Fibroblast of lung (primary cell): Measurements from ENCODE around the gene DNAH9. TPM values are rescaled to one million over a fixed set of nuclear protein-coding genes. Genes with fewer than 3 reads are reported as not detected.

Experiments
- DNase-seq, 2 donors: peaks; one replicate each; pipeline versions ENCODE4 v3.0.0 to v3.0.0-alpha.2; 2010; ENCODE audit warnings: low read depth in 2 of 2
- H2AFZ ChIP-seq: 2 replicates; pipeline ENCODE4 v1.5.1; 2012; ENCODE audit warnings: low read length, control low read depth, inconsistent platforms
- H3K27ac ChIP-seq: 2 replicates; pipeline ENCODE4 v1.5.1; 2011; ENCODE audit warnings: low read length, control low read depth; ENCODE audit not compliant: insufficient read depth
- H3K27me3 ChIP-seq: 2 replicates; pipeline ENCODE4 v1.5.1; 2011; ENCODE audit warnings: mild to moderate bottlenecking, low read length; ENCODE audit not compliant: control insufficient read depth, insufficient read depth
- H3K36me3 ChIP-seq: 2 replicates; pipeline ENCODE4 v1.5.1; 2011; ENCODE audit warnings: low read length; ENCODE audit not compliant: control insufficient read depth, insufficient read depth
- H3K4me1 ChIP-seq: 2 replicates; pipeline ENCODE4 v1.5.1; 2011; ENCODE audit warnings: low read length; ENCODE audit not compliant: control insufficient read depth, insufficient read depth; ENCODE audit errors: extremely low read depth
- H3K4me2 ChIP-seq: 2 replicates; pipeline ENCODE4 v1.5.1; 2011; ENCODE audit warnings: low read length, control low read depth; ENCODE audit not compliant: insufficient read depth; ENCODE audit errors: extremely low read depth
- H3K4me3 ChIP-seq, 4 experiments: fragments of 200-600 bp in 1 of 4; sonication (generic) in 1 of 4; replicated peaks in 1 of 4; 2 replicates each; pipeline ENCODE4 v1.5.1; 2011 to 2016; ENCODE audit warnings: low read length in 4 of 4, low read depth in 3 of 4, mild to moderate bottlenecking in 3 of 4, control low read depth in 2 of 4, inconsistent platforms in 1 of 4, mixed read lengths in 1 of 4; ENCODE audit not compliant: insufficient read depth in 1 of 4; ENCODE audit errors: control extremely low read depth in 1 of 4
- H3K79me2 ChIP-seq: 2 replicates; pipeline ENCODE4 v1.5.1; 2012; ENCODE audit warnings: mild to moderate bottlenecking, low read length, inconsistent platforms; ENCODE audit not compliant: control insufficient read depth, insufficient read depth
- H3K9ac ChIP-seq: 2 replicates; pipeline ENCODE4 v1.5.1; 2011; ENCODE audit warnings: mild to moderate bottlenecking, low read length, control low read depth; ENCODE audit not compliant: insufficient read depth
- H3K9me3 ChIP-seq: 2 replicates; pipeline ENCODE4 v1.5.1; 2012; ENCODE audit warnings: low read depth, low read length; ENCODE audit not compliant: control insufficient read depth, insufficient read depth
- H4K20me1 ChIP-seq: 2 replicates; pipeline ENCODE4 v1.5.1; 2011; ENCODE audit warnings: low read length; ENCODE audit not compliant: control insufficient read depth, insufficient read depth; ENCODE audit errors: extremely low read depth
- EZH2 ChIP-seq: IDR thresholded peaks from 2 replicates; pipeline ENCODE4 v1.5.1; 2012; ENCODE audit warnings: low read length, control low read depth, mild to moderate bottlenecking; ENCODE audit errors: missing control alignments
- polyA plus RNA-seq, 2 donors: library from polyadenylated mRNA; depleted of rRNA in 1 of 2; stranded (reverse) in 1 of 2; unstranded in 1 of 2; fragments of >200 nt; gene quantifications; 2 replicates each; pipeline ENCODE4 v1.2.1, GENCODE V29; 2011 to 2012; ENCODE audit warnings: missing spikeins in 1 of 2
- total RNA-seq: library from RNA; depleted of rRNA; stranded (reverse); fragments of >200 nt; gene quantifications from 2 replicates; pipeline ENCODE4 v1.2.1, GENCODE V29; 2014
- TF ChIP-seq, protein P1 (sequence below), 2 donors: IDR thresholded peaks in 1 of 2; conservative IDR thresholded peaks in 1 of 2; 1 replicate in 1 of 2; 2 replicates in 1 of 2; pipeline ENCODE4 v1.5.1; 2011 to 2012; ENCODE audit warnings: low read length in 2 of 2, control low read depth in 1 of 2, inconsistent platforms in 1 of 2, low read depth in 1 of 2, mild to moderate bottlenecking in 1 of 2

The DNAH9 gene
- total and polyA plus RNA-seq, 2 donors (not counting 1 experiment from before 2014, with no cell fraction given) = not detected

DNA sequence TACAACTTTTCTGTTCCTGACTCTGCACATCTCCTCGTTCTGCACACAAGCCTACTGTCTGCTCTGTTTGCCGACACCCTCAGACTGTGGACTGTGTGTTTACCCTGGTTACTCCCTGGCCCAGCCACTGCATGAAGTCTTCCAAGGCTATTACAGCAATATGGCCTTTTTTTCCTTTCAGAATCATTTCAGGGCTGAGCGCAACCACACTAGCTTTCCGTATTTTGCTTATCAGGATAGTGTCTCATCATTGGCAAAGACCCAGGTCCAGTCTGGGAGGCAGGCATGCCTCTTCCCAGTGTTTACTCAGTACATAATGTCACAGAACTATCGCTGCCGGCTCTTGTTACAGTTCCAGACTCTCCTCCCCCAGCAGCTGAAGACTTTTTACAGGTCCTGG, 10.1 kb downstream of the DNAH9 start:
- no peak for DNase-seq
- H3K36me3 ChIP-seq = no peaks in the 10 kb centered on the region

DNA sequence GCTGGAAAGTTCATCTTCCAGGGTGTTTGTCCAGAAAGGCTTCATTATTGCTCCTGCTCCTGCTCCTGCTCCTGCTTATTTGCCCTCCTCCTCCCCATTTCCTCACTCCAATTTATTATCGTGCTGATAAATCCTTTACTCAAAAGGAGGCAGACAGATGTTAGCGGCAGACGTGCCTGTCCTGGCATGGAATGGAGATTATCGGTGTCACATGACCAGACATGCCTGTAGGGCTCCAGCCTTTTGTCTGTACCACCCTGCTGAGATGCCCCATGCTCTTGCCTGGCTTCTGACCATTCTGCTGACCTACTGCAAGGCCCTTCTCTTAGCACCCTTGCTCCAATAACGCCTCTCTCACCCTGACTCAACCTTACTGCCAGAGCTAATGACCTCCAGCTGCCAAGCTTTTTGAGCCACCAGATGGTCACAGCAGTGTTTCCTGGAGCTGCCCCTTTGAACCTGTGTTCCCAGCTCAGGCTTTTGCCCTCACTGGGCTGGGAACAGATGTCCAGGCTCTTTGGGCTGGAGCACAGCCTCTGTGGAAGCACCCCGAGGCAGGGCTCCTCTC, 12.8 kb downstream of the DNAH9 start:
- H4K20me1 ChIP-seq = no peaks in the 10 kb centered on the region
- DNase-seq = no peak
- H3K36me3 ChIP-seq = no peaks in the 10 kb centered on the region
- H3K4me2 ChIP-seq = no peak overlapping the region
- no peak overlapping the region for H3K9ac ChIP-seq
- H3K27me3 ChIP-seq = no peaks in the 10 kb centered on the region
- H3K4me1 ChIP-seq = no peaks in the 10 kb centered on the region
- TF ChIP-seq, protein P1, sequence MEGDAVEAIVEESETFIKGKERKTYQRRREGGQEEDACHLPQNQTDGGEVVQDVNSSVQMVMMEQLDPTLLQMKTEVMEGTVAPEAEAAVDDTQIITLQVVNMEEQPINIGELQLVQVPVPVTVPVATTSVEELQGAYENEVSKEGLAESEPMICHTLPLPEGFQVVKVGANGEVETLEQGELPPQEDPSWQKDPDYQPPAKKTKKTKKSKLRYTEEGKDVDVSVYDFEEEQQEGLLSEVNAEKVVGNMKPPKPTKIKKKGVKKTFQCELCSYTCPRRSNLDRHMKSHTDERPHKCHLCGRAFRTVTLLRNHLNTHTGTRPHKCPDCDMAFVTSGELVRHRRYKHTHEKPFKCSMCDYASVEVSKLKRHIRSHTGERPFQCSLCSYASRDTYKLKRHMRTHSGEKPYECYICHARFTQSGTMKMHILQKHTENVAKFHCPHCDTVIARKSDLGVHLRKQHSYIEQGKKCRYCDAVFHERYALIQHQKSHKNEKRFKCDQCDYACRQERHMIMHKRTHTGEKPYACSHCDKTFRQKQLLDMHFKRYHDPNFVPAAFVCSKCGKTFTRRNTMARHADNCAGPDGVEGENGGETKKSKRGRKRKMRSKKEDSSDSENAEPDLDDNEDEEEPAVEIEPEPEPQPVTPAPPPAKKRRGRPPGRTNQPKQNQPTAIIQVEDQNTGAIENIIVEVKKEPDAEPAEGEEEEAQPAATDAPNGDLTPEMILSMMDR (conservative IDR thresholded peaks at IDR 0.05 in 1 of 2, IDR thresholded peaks at IDR 0.05 in 1 of 2; ENCODE audit: low read depth in 1 of 2, low read length in 2 of 2) = no peak
- no peak for TF ChIP-seq EZH2
- H3K4me3 ChIP-seq = no peak overlapping the region
- H2AFZ ChIP-seq = no peak overlapping the region
- H3K27ac ChIP-seq = no peak overlapping the region
- H3K9me3 ChIP-seq = no peaks in the 10 kb centered on the region
- no peaks in the 10 kb centered on the region for H3K79me2 ChIP-seq

More for the DNA sequence above, 10.1 kb downstream of the DNAH9 start:
- H3K4me2 ChIP-seq = no peak overlapping the region
- H3K4me1 ChIP-seq = no peaks in the 10 kb centered on the region
- H3K27ac ChIP-seq = no peak overlapping the region
- H2AFZ ChIP-seq = no peak overlapping the region
- TF ChIP-seq, protein P1 (conservative IDR thresholded peaks at IDR 0.05 in 1 of 2, IDR thresholded peaks at IDR 0.05 in 1 of 2; ENCODE audit: low read depth in 1 of 2, low read length in 2 of 2) = no peak
- TF ChIP-seq EZH2 = no peak
- H3K9me3 ChIP-seq = no peaks in the 10 kb centered on the region
- no peaks in the 10 kb centered on the region for H4K20me1 ChIP-seq
- H3K79me2 ChIP-seq = no peaks in the 10 kb centered on the region
- no peaks in the 10 kb centered on the region for H3K27me3 ChIP-seq
- H3K4me3 ChIP-seq = no peak overlapping the region
- H3K9ac ChIP-seq = no peak overlapping the region

DNA sequence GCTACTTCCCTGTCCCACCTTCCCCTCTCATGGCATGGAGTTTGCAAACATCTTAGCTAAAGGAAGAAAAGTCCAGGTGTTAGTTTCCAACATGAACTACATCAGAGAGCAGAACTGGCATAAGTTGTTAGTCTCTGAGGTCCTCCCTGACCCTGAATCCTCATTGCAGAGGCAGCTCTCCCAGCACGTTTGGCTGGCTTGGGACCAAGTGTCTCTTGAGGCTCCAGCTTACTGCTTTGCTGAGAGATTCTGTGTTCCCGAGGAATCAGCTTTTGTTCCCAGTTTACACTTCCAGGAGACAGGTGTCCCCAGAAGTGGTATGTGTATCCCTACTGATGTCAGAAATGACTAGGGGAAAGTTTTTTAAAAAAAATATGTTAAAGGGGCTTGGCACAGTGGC, 14.7 kb downstream of the DNAH9 start:
- Histone ChIP-seq H3K36me3 (no peaks in the 10 kb centered on the region), H2AFZ (no peak overlapping the region), H3K79me2 (no peaks in the 10 kb centered on the region), H3K9ac (no peak overlapping the region), H3K4me1 (no peaks in the 10 kb centered on the region), H3K27me3 (no peaks in the 10 kb centered on the region), H3K4me3 (no peak overlapping the region), H3K9me3 (no peaks in the 10 kb centered on the region), H3K27ac (no peak overlapping the region), H4K20me1 (no peaks in the 10 kb centered on the region), H3K4me2 (no peak overlapping the region)
- TF ChIP-seq EZH2 = no peak
- TF ChIP-seq, protein P1 (conservative IDR thresholded peaks at IDR 0.05 in 1 of 2, IDR thresholded peaks at IDR 0.05 in 1 of 2; ENCODE audit: low read depth in 1 of 2, low read length in 2 of 2) = no peak
- DNase-seq = no peak
